Upper lobe of left lung (tissue), 6 donors: ENCODE measurements around the gene FAM81A. TPM values are rescaled to one million over a fixed set of nuclear protein-coding genes. Genes with fewer than 3 reads are reported as not detected.
A peak's percentile ranks its signal among the peaks of the same experiment; 100 is the strongest.
"Not testable (repeated sequence)": the region's sequence is repeated elsewhere in the genome, so short reads cannot be mapped to it uniquely, and the experiment has no call there.

ENCODE experiments used
- ATAC-seq, 2 donors: fragments of 200-7000 bp; cut with Tn5 transposase; one replicate each; pipeline ENCODE4 v1.9.1; 2022; ENCODE audit warnings: mild to moderate bottlenecking in 2 of 2, moderate library complexity in 2 of 2; ENCODE audit not compliant: low FRiP score in 2 of 2
- DNase-seq, 2 donors: peaks; one replicate each; pipeline ENCODE4 v3.0.0-alpha.2; 2019 to 2020
- H3K27ac ChIP-seq, 4 donors: fragments of 200-600 bp; sonication (generic); one replicate each; pipeline ENCODE4 v1.5.1; 2016 to 2019
- H3K27me3 ChIP-seq, 4 donors: fragments of 200-600 bp; sonication (generic); one replicate each; pipeline ENCODE4 v1.5.1; 2017 to 2019
- H3K36me3 ChIP-seq, 4 donors: fragments of 200-600 bp; sonication (generic); one replicate each; pipeline ENCODE4 v1.5.1; 2016 to 2019
- H3K4me1 ChIP-seq, 4 donors: fragments of 200-600 bp; sonication (generic); one replicate each; pipeline ENCODE4 v1.5.1; 2018 to 2019
- H3K4me3 ChIP-seq, 4 donors: fragments of 200-600 bp; sonication (generic); one replicate each; pipeline ENCODE4 v1.5.1; 2017 to 2019; ENCODE audit warnings: mild to moderate bottlenecking in 2 of 4, moderate library complexity in 1 of 4
- H3K9me3 ChIP-seq, 4 donors: fragments of 200-600 bp; sonication (generic); one replicate each; pipeline ENCODE4 v1.5.1; 2018 to 2019
- CTCF ChIP-seq, 6 experiments: fragments of 450-650 bp in 4 of 6; fragments of 200-600 bp in 2 of 6; sonication (generic) in 2 of 6; IDR thresholded peaks; one replicate each; pipeline ENCODE4 v1.5.1; 2016 to 2019; ENCODE audit warnings: antibody characterized with exemption in 6 of 6
- EP300 ChIP-seq, 4 donors: sonication (generic); formaldehyde crosslinking; IDR thresholded peaks; one replicate each; pipeline ENCODE4 v1.5.1; 2017; ENCODE audit warnings: antibody characterized with exemption in 4 of 4, control low read depth in 2 of 4
- POLR2A ChIP-seq, 4 donors: fragments of 450-650 bp; IDR thresholded peaks; one replicate each; pipeline ENCODE4 v1.5.1; 2016 to 2017; ENCODE audit warnings: antibody characterized with exemption in 4 of 4, mild to moderate bottlenecking in 2 of 4
- POLR2AphosphoS5 ChIP-seq, 2 donors: sonication (generic); formaldehyde crosslinking; IDR thresholded peaks; one replicate each; pipeline ENCODE4 v1.5.1; 2017; ENCODE audit warnings: antibody characterized with exemption in 2 of 2
- WGBS, 2 donors: methylation state at CpG; one replicate each; pipeline ENCODE4 v1.1.5; 2017 to 2018; 5-methylcytosine and 5-hydroxymethylcytosine counted together
- total RNA-seq, 6 donors: library from RNA; depleted of rRNA in 4 of 6; stranded (reverse); fragments of >200 nt in 4 of 6; gene quantifications; one replicate each; pipeline versions ENCODE4 v1.1.0 to v1.2.1, GENCODE V29; 2016 to 2021
- donor health status: DM: no; HTN: no; CAD: no; lungs with moderate emphysema.
- donor health status: DM: no; HTN: yes; CAD: no; lungs with severe emphysema.

FAM81A gene
- total RNA-seq, 6 donors from 2014 or later, result 0.11 to 10.8 (median 0.80) TPM; not detected in 1

GRCh38 chr15:59484399-59484798 lies 46.4 kb downstream of the FAM81A start:
- H3K4me3 ChIP-seq, result no peak overlapping the region
- ATAC-seq (no peak), DNase-seq (no peak)
- no peaks in the 10 kb centered on the region for H3K36me3 ChIP-seq
- H3K9me3 ChIP-seq, result no peaks in the 10 kb centered on the region
- no peak overlapping the region for H3K27ac ChIP-seq
- H3K27me3 ChIP-seq, result no peaks in the 10 kb centered on the region
- TF ChIP-seq EP300 (IDR thresholded peaks at IDR 0.05) (no peak), POLR2A (IDR thresholded peaks at IDR 0.05) (no peak), CTCF (IDR thresholded peaks at IDR 0.05) (no peak), POLR2AphosphoS5 (IDR thresholded peaks at IDR 0.05) (no peak)
- H3K4me1 ChIP-seq, result no peaks in the 10 kb centered on the region
- 76 to 94% methylated on average over 4 of the region's 4 CpGs for WGBS, 2 donors

DNA sequence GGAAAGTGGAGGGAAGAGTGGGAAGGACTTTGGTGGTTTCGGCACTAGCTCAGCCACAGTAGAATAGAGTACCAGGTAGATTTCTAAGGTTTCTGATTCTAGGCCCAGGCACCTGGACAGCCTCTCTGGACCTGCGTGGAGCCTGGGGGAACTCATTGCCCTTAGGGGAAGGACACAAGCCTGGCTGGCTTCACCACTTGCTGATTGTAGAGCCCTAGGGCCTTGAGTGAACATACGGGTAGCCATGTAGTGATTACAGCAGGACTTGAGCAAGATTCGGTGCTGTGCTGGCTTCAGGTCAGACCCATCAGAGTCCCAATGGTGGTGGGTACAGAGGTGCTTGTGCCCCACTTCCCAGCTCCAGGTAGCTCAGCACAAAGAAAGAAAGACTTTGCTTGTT lies 47.0 kb downstream of the FAM81A start:
- 93 to 100% methylated on average over 2 to 4 of the region's 4 CpGs for WGBS, 2 donors
- Histone ChIP-seq H3K4me1 (no peaks in the 10 kb centered on the region), H3K4me3 (no peak overlapping the region), H3K9me3 (no peaks in the 10 kb centered on the region), H3K27ac (no peak overlapping the region), H3K36me3 (no peaks in the 10 kb centered on the region), H3K27me3 (no peaks in the 10 kb centered on the region)
- TF ChIP-seq POLR2AphosphoS5 (IDR thresholded peaks at IDR 0.05) (no peak), EP300 (IDR thresholded peaks at IDR 0.05) (no peak), CTCF (IDR thresholded peaks at IDR 0.05) (no peak), POLR2A (IDR thresholded peaks at IDR 0.05) (no peak)
- ATAC-seq, result no peak
- no peak for DNase-seq

- not testable (repeated sequence) for DNase-seq, H3K27me3 ChIP-seq, H3K9me3 ChIP-seq, ATAC-seq, H3K4me1 ChIP-seq, H3K4me3 ChIP-seq, H3K36me3 ChIP-seq, H3K27ac ChIP-seq
Observed at GRCh38 chr15:59489485-59489884, 51.5 kb downstream of the FAM81A start.

DNA sequence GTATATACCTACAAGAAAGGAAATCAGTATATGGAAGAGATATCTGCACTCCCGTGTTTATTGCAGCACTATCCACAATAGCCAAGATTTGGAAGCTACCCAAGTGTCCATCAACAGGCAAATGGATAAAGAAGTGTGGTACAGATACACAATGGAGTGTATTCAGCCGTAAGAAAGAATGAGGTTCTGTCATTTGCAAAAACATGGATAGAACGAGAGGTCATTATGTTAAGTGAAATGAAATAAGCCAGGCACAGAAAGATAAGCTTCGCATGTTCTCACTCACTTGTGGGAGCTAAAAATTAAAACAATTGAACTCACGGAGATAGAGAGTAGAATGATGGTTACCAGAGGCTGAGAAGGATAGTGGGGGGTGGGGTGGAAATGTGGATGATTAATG lies 53.1 kb downstream of the FAM81A start:
- ATAC-seq (no peak), DNase-seq (no peak)
- TF ChIP-seq EP300 (IDR thresholded peaks at IDR 0.05) (no peak), POLR2A (IDR thresholded peaks at IDR 0.05) (no peak), CTCF (IDR thresholded peaks at IDR 0.05) (no peak), POLR2AphosphoS5 (IDR thresholded peaks at IDR 0.05) (no peak)
- H3K36me3 ChIP-seq, result no peaks in the 10 kb centered on the region
- H3K4me1 ChIP-seq, result peaks cover 0 to 6% (median 3%) of the 10 kb centered on the region in 4 donors
- 57 to 66% methylated on average over 5 of the region's 5 CpGs for WGBS, 2 donors
- no peak overlapping the region for H3K27ac ChIP-seq
- H3K27me3 ChIP-seq, result no peaks in the 10 kb centered on the region
- no peak overlapping the region for H3K4me3 ChIP-seq
- no peaks in the 10 kb centered on the region for H3K9me3 ChIP-seq

DNA sequence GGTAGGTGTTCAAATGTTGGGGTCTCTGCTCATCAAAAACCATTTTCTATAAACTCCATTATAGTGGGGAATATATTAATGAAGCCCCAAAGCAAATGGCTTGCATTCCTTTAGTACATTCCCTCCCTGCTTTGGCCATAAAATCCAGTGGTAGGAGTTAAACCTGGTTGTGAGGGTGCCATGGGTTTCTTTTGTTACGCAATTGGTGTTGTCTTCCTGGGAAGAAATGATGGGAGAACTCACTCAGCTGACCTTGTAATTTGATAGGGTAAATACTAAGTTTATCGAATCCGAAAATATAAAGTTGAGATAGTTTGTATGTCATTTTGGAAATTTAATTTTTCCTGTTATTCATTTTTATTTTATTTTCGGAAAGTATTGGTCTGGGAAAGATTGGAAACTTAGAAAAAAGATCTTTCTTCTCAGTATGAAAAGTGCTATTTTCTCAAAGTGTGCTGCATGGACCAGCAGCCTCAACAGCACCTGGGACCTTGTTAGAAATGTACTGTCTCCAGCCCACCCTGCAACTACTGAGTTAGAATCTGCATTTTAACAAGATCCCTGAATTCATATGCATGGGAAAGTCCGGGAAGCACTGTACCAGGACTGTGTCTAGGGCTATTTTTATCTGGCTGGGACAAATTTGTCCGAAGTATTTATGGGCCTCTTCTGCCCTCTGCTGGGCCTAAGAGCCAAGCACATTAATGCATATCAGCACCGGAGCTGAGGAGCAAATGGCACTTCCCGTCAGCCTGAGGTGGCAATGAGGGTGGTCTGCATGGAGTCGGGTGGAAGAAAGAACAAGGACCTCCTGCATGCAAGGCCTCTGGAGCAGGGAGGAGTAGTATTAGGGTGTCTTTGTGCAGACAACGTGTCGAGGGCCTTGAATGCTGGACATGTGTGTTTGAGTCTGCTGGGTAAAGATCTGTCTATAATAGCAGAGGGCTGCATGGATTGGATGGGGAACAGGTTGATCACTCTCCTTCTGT lies 54.7 kb downstream of the FAM81A start:
- no peaks in the 10 kb centered on the region for H3K27me3 ChIP-seq
- H3K9me3 ChIP-seq, result no peaks in the 10 kb centered on the region
- ATAC-seq (peak; percentile 86 to 95), DNase-seq (peak in 1 of 2 donors; percentile 52)
- no peak overlapping the region for H3K27ac ChIP-seq
- WGBS, 2 donors, result 24 to 28% methylated on average over 11 of the region's 11 CpGs
- peaks cover 0 to 6% (median 3%) of the 10 kb centered on the region in 4 donors for H3K4me1 ChIP-seq
- no peaks in the 10 kb centered on the region for H3K36me3 ChIP-seq
- peak; percentile 74 to 87 (median 83) for TF ChIP-seq CTCF (IDR thresholded peaks at IDR 0.05)
- no peak for TF ChIP-seq EP300 (IDR thresholded peaks at IDR 0.05)
- H3K4me3 ChIP-seq, result no peak overlapping the region
